Upper lobe of right lung (tissue), 1 donor: ENCODE data around the gene TFRC. TPM values are rescaled to one million over a fixed set of nuclear protein-coding genes. Genes with fewer than 3 reads are reported as not detected.
"Not testable (repeated sequence)": the region's sequence is repeated elsewhere in the genome, so short reads cannot be mapped to it uniquely, and the experiment has no call there.

Experiments
- ATAC-seq: fragments of 200-7000 bp; cut with Tn5 transposase; one replicate; pipeline ENCODE4 v1.9.1; 2020; ENCODE audit warnings: mild to moderate bottlenecking, moderate library complexity
- DNase-seq: peaks from one replicate; pipeline ENCODE4 v3.0.0-alpha.2; 2020
- H3K27ac ChIP-seq: fragments of 200-600 bp; one replicate; pipeline ENCODE4 v1.8.0; 2022
- H3K27me3 ChIP-seq: fragments of 200-600 bp; one replicate; pipeline ENCODE4 v1.8.0; 2022; ENCODE audit warnings: mild to moderate bottlenecking
- H3K36me3 ChIP-seq: fragments of 200-600 bp; one replicate; pipeline ENCODE4 v1.8.0; 2022
- H3K4me1 ChIP-seq: fragments of 200-600 bp; one replicate; pipeline ENCODE4 v1.8.0; 2022
- H3K4me3 ChIP-seq: fragments of 200-600 bp; one replicate; pipeline ENCODE4 v1.8.0; 2022; ENCODE audit warnings: mild to moderate bottlenecking
- H3K9me3 ChIP-seq: fragments of 200-600 bp; one replicate; pipeline ENCODE4 v1.8.0; 2022
- CTCF ChIP-seq: fragments of 200-600 bp; IDR thresholded peaks from one replicate; pipeline ENCODE4 v1.8.0; 2022; ENCODE audit warnings: antibody characterized with exemption
- intact Hi-C: fragments of 100-400 bp; cut with DNase I; formaldehyde crosslinking; loops from one replicate; pipeline ENCODE4 v1.11.0; 2022
- total RNA-seq: library from RNA; stranded (reverse); fragmentation: NEBNext Ultra II Directional; extraction: Animal tissue kit (Norgen Biotek cat#: 25700); gene quantifications from one replicate; pipeline ENCODE4 v1.2.1, GENCODE V29; 2021
- donor health status: DM: no; HTN: yes; CAD: no; lungs with severe emphysema.

Gene TFRC
- total RNA-seq, 1 donor from 2014 or later = 248 TPM

DNA sequence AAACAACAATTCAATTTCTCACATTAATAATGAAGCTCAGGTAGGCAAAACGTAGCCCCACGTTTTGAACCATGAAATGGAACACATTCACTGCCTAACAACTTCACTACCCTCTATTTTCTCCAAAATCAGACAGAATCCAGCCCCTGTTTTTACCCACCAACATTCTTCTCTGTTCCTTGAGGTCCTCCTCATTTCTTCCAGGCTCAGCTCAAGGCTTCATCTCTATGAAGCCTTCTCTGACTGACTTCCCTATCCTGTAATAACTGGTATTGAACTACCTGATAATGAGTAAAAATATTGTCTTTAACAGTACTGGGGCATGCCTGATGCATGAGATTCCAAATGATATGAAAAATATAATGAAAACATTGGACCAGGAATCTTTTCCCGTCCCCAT is 2.2 kb downstream of the TFRC start:
- Histone ChIP-seq H3K36me3 (peaks cover 23% of the 10 kb centered on the region), H3K4me3 (peak overlapping the region; percentile 96), H3K27ac (no peak overlapping the region), H3K4me1 (peaks cover 14% of the 10 kb centered on the region), H3K27me3 (no peaks in the 10 kb centered on the region), H3K9me3 (no peaks in the 10 kb centered on the region)
- no peak for TF ChIP-seq CTCF
- DNase-seq (no peak), ATAC-seq (no peak)
- intact Hi-C loops = no loop called here

DNA sequence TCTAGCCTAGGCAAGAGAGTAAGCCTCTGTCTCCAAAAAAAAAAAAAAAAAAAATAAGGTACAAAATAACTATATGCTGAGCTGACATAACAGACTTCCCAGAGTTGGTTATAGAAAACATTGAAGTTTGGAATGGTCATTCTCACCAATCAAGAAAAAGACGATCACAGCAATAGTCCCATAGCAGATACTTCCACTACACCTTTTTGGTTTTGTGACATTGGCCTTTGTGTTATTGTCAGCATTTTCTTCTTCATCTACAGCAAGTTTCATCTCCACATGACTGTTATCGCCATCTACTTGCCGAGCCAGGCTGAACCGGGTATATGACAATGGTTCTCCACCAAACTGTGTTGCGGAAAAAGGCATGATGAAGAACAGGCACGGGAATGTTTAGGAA is 6.9 kb downstream of the TFRC start:
- Histone ChIP-seq H3K4me3 (no peak overlapping the region), H3K4me1 (peaks cover 3% of the 10 kb centered on the region), H3K27me3 (no peaks in the 10 kb centered on the region), H3K36me3 (peaks cover 63% of the 10 kb centered on the region), H3K27ac (no peak overlapping the region), H3K9me3 (no peaks in the 10 kb centered on the region)
- ATAC-seq (no peak), DNase-seq (no peak)
- no peak for TF ChIP-seq CTCF
- intact Hi-C loops = no loop called here

GRCh38 chr3:196073255-196073753 is 8.6 kb downstream of the TFRC start:
- intact Hi-C loops = no loop called here
- Histone ChIP-seq H3K4me3 (no peak overlapping the region), H3K4me1 (no peaks in the 10 kb centered on the region), H3K27me3 (no peaks in the 10 kb centered on the region), H3K36me3 (peaks cover 77% of the 10 kb centered on the region), H3K9me3 (no peaks in the 10 kb centered on the region), H3K27ac (no peak overlapping the region)
- ATAC-seq (peak; percentile 99), DNase-seq (peak; percentile 50)
- peak; percentile 73 for TF ChIP-seq CTCF

- Histone ChIP-seq H3K4me1 (no peaks in the 10 kb centered on the region), H3K4me3 (no peak overlapping the region), H3K27me3 (no peaks in the 10 kb centered on the region), H3K27ac (no peak overlapping the region), H3K36me3 (peaks cover 87% of the 10 kb centered on the region), H3K9me3 (no peaks in the 10 kb centered on the region)
- intact Hi-C loops = no loop called here
- DNase-seq (no peak), ATAC-seq (no peak)
- no peak for TF ChIP-seq CTCF
Measured at GRCh38 chr3:196072313-196072712, 9.6 kb downstream of the TFRC start.

DNA sequence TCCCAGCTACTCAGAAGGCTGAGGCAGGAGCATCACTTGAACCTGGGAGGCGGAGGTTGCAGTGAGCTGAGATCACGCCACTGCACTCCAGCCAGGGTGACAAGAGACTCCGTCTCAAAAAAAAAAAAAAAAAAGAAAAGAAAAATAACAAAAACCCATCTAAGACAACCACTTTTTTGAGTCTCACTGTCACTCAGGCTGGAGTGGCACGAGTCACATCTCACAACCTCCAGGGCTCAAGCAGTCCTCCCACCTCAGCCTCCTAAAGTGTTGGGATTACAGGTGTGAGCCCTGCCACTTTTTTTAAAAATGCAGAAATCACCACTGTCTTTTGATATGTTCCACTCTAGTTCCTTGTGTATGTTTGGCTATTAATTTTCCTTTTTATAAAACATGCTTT is 13.1 kb downstream of the TFRC start:
- intact Hi-C loops = loop anchor here (10.0 kb wide), 1 partner anchor 126 kb away; no protein-coding TSS in a partner anchor
- H3K27ac ChIP-seq, H3K9me3 ChIP-seq, H3K27me3 ChIP-seq, H3K4me3 ChIP-seq, ATAC-seq, H3K4me1 ChIP-seq, DNase-seq: not testable (repeated sequence)
- peaks cover 89% of the 10 kb centered on the region for H3K36me3 ChIP-seq

DNA sequence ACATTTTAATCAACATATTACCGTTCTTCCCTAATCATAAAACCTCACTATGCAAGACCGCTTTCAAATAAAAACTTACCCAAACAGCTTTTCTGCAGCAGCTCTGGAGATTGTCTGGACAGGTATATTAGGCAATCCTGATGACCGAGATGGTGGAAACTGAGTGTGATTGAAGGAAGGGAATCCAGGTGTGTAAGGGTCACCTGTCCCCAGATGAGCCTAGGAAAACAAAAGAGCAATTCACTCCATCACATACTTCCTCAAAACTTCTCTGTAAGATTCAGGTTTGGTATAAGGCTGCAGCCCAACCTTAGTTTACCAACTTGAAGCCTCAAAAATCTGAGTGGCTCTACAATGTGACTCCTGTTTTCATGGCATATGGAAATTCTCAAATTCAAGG is 14.5 kb downstream of the TFRC start:
- H3K27ac ChIP-seq = no peak overlapping the region
- peaks cover 95% of the 10 kb centered on the region for H3K36me3 ChIP-seq
- no peak for ATAC-seq
- intact Hi-C loops = loop anchor here (10.0 kb wide), 1 partner anchor 127 kb away; no protein-coding TSS in a partner anchor
- TF ChIP-seq CTCF = no peak
- no peak overlapping the region for H3K4me3 ChIP-seq
- H3K27me3 ChIP-seq = no peaks in the 10 kb centered on the region
- no peak for DNase-seq
- no peaks in the 10 kb centered on the region for H3K9me3 ChIP-seq
- no peaks in the 10 kb centered on the region for H3K4me1 ChIP-seq
